Erythroblast (primary cell): ENCODE measurements around the gene GABBR2.

Source experiments
- GATA1 ChIP-seq: IDR thresholded peaks from 2 replicates; pipeline ENCODE4 v1.6.1; 2011; ENCODE audit warnings: low read depth, mild to moderate bottlenecking, control low read depth, low read length, moderate library complexity
- POLR2A ChIP-seq: IDR thresholded peaks from 2 replicates; pipeline ENCODE4 v1.6.1; 2011; ENCODE audit warnings: mild to moderate bottlenecking, low read length

GRCh38 chr9:98329904-98330303 lies 378.8 kb downstream of the GABBR2 start:
- TF ChIP-seq POLR2A, result no peak
- no peak for TF ChIP-seq GATA1
